Ishikawa (cell line): ENCODE data around the gene VWA7.
A peak's percentile ranks its signal among the peaks of the same experiment; 100 is the strongest.

Experiments used
- CEBPB ChIP-seq: IDR thresholded peaks from 2 replicates; pipeline ENCODE4 v1.6.1; 2012
- CREB1 ChIP-seq: IDR thresholded peaks from 2 replicates; pipeline ENCODE4 v1.6.1; 2012; ENCODE audit warnings: low read depth
- EGR1 ChIP-seq: IDR thresholded peaks from 2 replicates; pipeline ENCODE4 v1.6.1; 2012
- EP300 ChIP-seq: IDR thresholded peaks from 2 replicates; pipeline ENCODE4 v1.6.1; 2012; ENCODE audit warnings: borderline replicate concordance
- FOXM1 ChIP-seq: IDR thresholded peaks from 2 replicates; pipeline ENCODE4 v1.6.1; 2012; ENCODE audit warnings: low read depth, borderline replicate concordance
- MAX ChIP-seq: IDR thresholded peaks from 2 replicates; pipeline ENCODE4 v1.6.1; 2012
- NFIC ChIP-seq: IDR thresholded peaks from 2 replicates; pipeline ENCODE4 v1.6.1; 2012
- RAD21 ChIP-seq: IDR thresholded peaks from 2 replicates; pipeline ENCODE4 v1.6.1; 2012; ENCODE audit warnings: low read depth
- REST ChIP-seq: IDR thresholded peaks from 2 replicates; pipeline ENCODE4 v1.6.1; 2012; ENCODE audit warnings: low read depth, mild to moderate bottlenecking
- TAF1 ChIP-seq: IDR thresholded peaks from 2 replicates; pipeline ENCODE4 v1.6.1; 2012; ENCODE audit warnings: low read depth, mild to moderate bottlenecking
- TCF12 ChIP-seq: IDR thresholded peaks from 2 replicates; pipeline ENCODE4 v1.6.1; 2012; ENCODE audit warnings: low read depth
- TEAD4 ChIP-seq: IDR thresholded peaks from 2 replicates; pipeline ENCODE4 v1.6.1; 2012
- USF1 ChIP-seq: IDR thresholded peaks from 2 replicates; pipeline ENCODE4 v1.6.1; 2012
- YY1 ChIP-seq: IDR thresholded peaks from 2 replicates; pipeline ENCODE4 v1.6.1; 2012; ENCODE audit warnings: low read depth
- ZBTB7A ChIP-seq: IDR thresholded peaks from 2 replicates; pipeline ENCODE4 v1.6.1; 2012; ENCODE audit warnings: low read depth

Gene VWA7

GRCh38 chr6:31822036-31822821 lies 45.1 kb upstream of the VWA7 start:
- TF ChIP-seq TCF12, result no peak
- peak; percentile 69 for TF ChIP-seq MAX
- TF ChIP-seq TEAD4, result no peak
- TF ChIP-seq CREB1, result no peak
- no peak for TF ChIP-seq EGR1
- TF ChIP-seq NFIC, result no peak
- peak; percentile 85 for TF ChIP-seq TAF1
- no peak for TF ChIP-seq RAD21

GRCh38 chr6:31821301-31822035 lies 44.3 kb upstream of the VWA7 start:
- TF ChIP-seq YY1, result no peak
- TF ChIP-seq TCF12, result no peak
- TF ChIP-seq EGR1, result peak; percentile 94
- TF ChIP-seq CREB1, result no peak
- no peak; the same call in 1 of the 2 replicates for TF ChIP-seq TAF1
- TF ChIP-seq EP300, result no peak
- TF ChIP-seq USF1, result 0 out of 2 replicates have a peak, but pooled peaks have one; percentile 10
- 0 out of 2 replicates have a peak, but pooled peaks have one; percentile 1 for TF ChIP-seq MAX
- TF ChIP-seq REST, result no peak
- no peak; the same call in 1 of the 2 replicates for TF ChIP-seq RAD21
- TF ChIP-seq FOXM1, result no peak
- no peak; the same call in 1 of the 2 replicates for TF ChIP-seq TEAD4
- TF ChIP-seq CEBPB, result 0 out of 2 replicates have a peak, but pooled peaks have one; percentile 29
- peak; percentile 81 for TF ChIP-seq NFIC
- TF ChIP-seq ZBTB7A, result no peak

- TF ChIP-seq TAF1 (no peak), USF1 (no peak), YY1 (no peak), ZBTB7A (no peak), MAX (no peak), FOXM1 (no peak), TEAD4 (no peak), TCF12 (no peak), EGR1 (no peak), NFIC (no peak), EP300 (no peak), CEBPB (no peak), RAD21 (no peak), CREB1 (no peak), REST (no peak)
These were observed 42.8 kb upstream of the VWA7 start for GRCh38 chr6:31819871-31820299.

- TF ChIP-seq FOXM1, result no peak
- TF ChIP-seq EGR1, result no peak
- no peak for TF ChIP-seq TCF12
- no peak for TF ChIP-seq MAX
- TF ChIP-seq EP300, result no peak
- TF ChIP-seq RAD21, result no peak
- no peak for TF ChIP-seq REST
- TF ChIP-seq YY1, result no peak
These were observed 38.1 kb upstream of the VWA7 start, which contains the start of the genes HSPA1A and HSPA1L for GRCh38 chr6:31815025-31815838. Gene HSPA1A, plus strand, starts transcription at chr6:31815543. Its CDS starts 214 bp downstream, at chr6:31815757. Gene HSPA1L, minus strand, starts transcription at chr6:31815283. Its CDS starts 3,311 bp downstream, at chr6:31811972.
